Keratinocyte (primary cell): ENCODE measurements around the gene ANAPC2. TPM values are rescaled to one million over a fixed set of nuclear protein-coding genes. Genes with fewer than 3 reads are reported as not detected.

Source experiments
- DNase-seq: peaks from one replicate; pipeline ENCODE4 v3.0.0-alpha.2; 2011; ENCODE audit warnings: low read depth, missing footprints, low spot score
- FAIRE-seq: peaks from 2 replicates; lab custom pipeline; 2011; peaks lifted over from hg19 to GRCh38; lab: Jason Lieb, UNC
- H2AFZ ChIP-seq: 2 replicates; pipeline ENCODE4 v1.6.0; 2012; ENCODE audit warnings: low read length, control low read depth, inconsistent platforms; ENCODE audit not compliant: control insufficient read depth
- H3K27ac ChIP-seq: 2 replicates; pipeline ENCODE4 v1.5.1; 2011; ENCODE audit warnings: low read length; ENCODE audit not compliant: control insufficient read depth, insufficient read depth
- H3K27me3 ChIP-seq: 3 replicates; pipeline ENCODE4 v1.6.0; 2011; ENCODE audit warnings: low read length; ENCODE audit not compliant: control insufficient read depth, insufficient read depth; ENCODE audit errors: extremely low read depth
- H3K36me3 ChIP-seq, 2 experiments: 2 replicates in 1 of 2; 3 replicates in 1 of 2; pipeline ENCODE4 v1.5.1; 2011; ENCODE audit warnings: low read length in 2 of 2, mild to moderate bottlenecking in 1 of 2; ENCODE audit not compliant: control insufficient read depth in 2 of 2, insufficient read depth in 2 of 2; ENCODE audit errors: extremely low read depth in 1 of 2
- H3K4me1 ChIP-seq: 3 replicates; pipeline ENCODE4 v1.5.1; 2011; ENCODE audit warnings: low read length; ENCODE audit not compliant: control insufficient read depth, insufficient read depth; ENCODE audit errors: extremely low read depth
- H3K4me2 ChIP-seq: 3 replicates; pipeline ENCODE4 v1.6.0; 2011; ENCODE audit warnings: low read depth, low read length; ENCODE audit not compliant: control insufficient read depth, insufficient read depth; ENCODE audit errors: extremely low read depth
- H3K4me3 ChIP-seq, 3 experiments: fragments of 200-600 bp in 1 of 3; sonication (generic) in 1 of 3; 2 replicates in 2 of 3; 3 replicates in 1 of 3; pipeline ENCODE4 v1.5.1; 2011 to 2016; ENCODE audit warnings: low read length in 3 of 3, mild to moderate bottlenecking in 3 of 3, control low read depth in 2 of 3, inconsistent platforms in 1 of 3, low read depth in 1 of 3, mixed read lengths in 1 of 3, mixed run types in 1 of 3, moderate library complexity in 1 of 3; ENCODE audit not compliant: control insufficient read depth in 2 of 3, insufficient read depth in 2 of 3; ENCODE audit errors: extremely low read depth in 1 of 3
- H3K79me2 ChIP-seq: 2 replicates; pipeline ENCODE4 v1.6.0; 2012; ENCODE audit warnings: low read length; ENCODE audit not compliant: control insufficient read depth, insufficient read depth
- H3K9ac ChIP-seq: 3 replicates; pipeline ENCODE4 v1.6.0; 2011; ENCODE audit warnings: low read length; ENCODE audit not compliant: control insufficient read depth, insufficient read depth; ENCODE audit errors: extremely low read depth
- H3K9me1 ChIP-seq: 3 replicates; pipeline ENCODE4 v1.6.0; 2011; ENCODE audit warnings: low read length; ENCODE audit not compliant: control insufficient read depth, insufficient read depth; ENCODE audit errors: extremely low read depth
- H3K9me3 ChIP-seq: 2 replicates; pipeline ENCODE4 v1.5.1; 2012; ENCODE audit warnings: low read depth, low read length; ENCODE audit not compliant: control insufficient read depth
- H4K20me1 ChIP-seq: 3 replicates; pipeline ENCODE4 v1.6.0; 2011; ENCODE audit warnings: low read length; ENCODE audit not compliant: control insufficient read depth, insufficient read depth; ENCODE audit errors: extremely low read depth
- EZH2 ChIP-seq: IDR thresholded peaks from one replicate; pipeline ENCODE4 v1.6.1; 2012; ENCODE audit warnings: inconsistent platforms, mild to moderate bottlenecking, low read length, moderate library complexity
- dilution Hi-C: fragments of 300-500 bp; cut with MboI; formaldehyde crosslinking; loops from one replicate; pipeline ENCODE4 v1.7.0; 2020; ENCODE audit warnings: low sequenced_read_pairs; ENCODE audit not compliant: extremely low pct_ligation_motif_present
- polyA plus RNA-seq, 5 experiments: library from polyadenylated mRNA; depleted of rRNA in 3 of 5; stranded (reverse) in 3 of 5; stranded (forward) in 1 of 5; unstranded in 1 of 5; fragments of >200 nt; gene quantifications; 1 replicate in 1 of 5; 2 replicates in 3 of 5; 3 replicates in 1 of 5; pipeline versions ENCODE4 v1.2.1 to v1.2.3, GENCODE V29; 2011 to 2012; ENCODE audit warnings: missing spikeins in 2 of 5, low read depth in 1 of 5, low replicate concordance in 1 of 5
- TF ChIP-seq, protein P1 (sequence below), 3 experiments: IDR thresholded peaks in 1 of 3; conservative IDR thresholded peaks in 1 of 3; optimal IDR thresholded peaks in 1 of 3; 2 replicates in 2 of 3; 3 replicates in 1 of 3; pipeline versions ENCODE3 to v1.5.1; 2011; ENCODE audit warnings: low read length in 3 of 3, mild to moderate bottlenecking in 3 of 3, moderate library complexity in 2 of 3, control low read depth in 1 of 3, inconsistent platforms in 1 of 3; ENCODE audit not compliant: insufficient read depth in 2 of 3; ENCODE audit errors: extremely low read depth in 1 of 3

The ANAPC2 gene
- polyA plus RNA-seq, 1 donor (not counting 4 experiments of a cell fraction or from before 2014, with no cell fraction given), result 11.9 TPM

DNA sequence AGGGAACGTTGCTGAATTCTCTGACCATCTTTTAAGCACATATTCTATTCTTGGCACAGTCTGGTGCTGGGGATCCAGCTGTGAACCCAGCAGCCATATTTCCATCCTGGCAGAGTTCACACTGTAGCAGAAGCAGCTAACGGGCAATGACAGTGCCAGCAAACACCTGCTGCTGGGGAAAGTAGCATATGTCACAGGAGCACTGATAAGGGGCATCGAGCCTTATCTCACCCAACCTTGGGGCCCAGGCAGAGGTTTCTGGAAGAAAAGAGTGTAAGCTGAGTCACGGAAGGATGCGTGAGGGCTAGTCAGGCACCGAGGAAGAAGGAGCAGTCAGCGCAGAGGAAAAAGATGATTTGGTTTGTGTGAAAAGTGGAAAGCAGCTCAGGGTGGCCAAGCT lies 18.2 kb upstream of the ANAPC2 start:
- no peak overlapping the region for H2AFZ ChIP-seq
- H3K79me2 ChIP-seq, result peaks cover 51% of the 10 kb centered on the region
- no peaks in the 10 kb centered on the region for H3K9me1 ChIP-seq
- peaks cover 5 to 11% of the 10 kb centered on the region in 2 experiments for H3K36me3 ChIP-seq
- dilution Hi-C loops, result no loop called here
- H4K20me1 ChIP-seq, result no peaks in the 10 kb centered on the region
- peaks cover 24% of the 10 kb centered on the region for H3K4me1 ChIP-seq
- FAIRE-seq (no peak), DNase-seq (no peak)
- no peaks in the 10 kb centered on the region for H3K27me3 ChIP-seq
- peak overlapping the region; percentile 93 for H3K9ac ChIP-seq
- H3K4me2 ChIP-seq, result peak overlapping the region; percentile 100
- no peaks in the 10 kb centered on the region for H3K9me3 ChIP-seq
- peak overlapping the region; percentile 93 to 97 (median 96) for H3K4me3 ChIP-seq
- no peak for TF ChIP-seq EZH2
- TF ChIP-seq, protein P1, sequence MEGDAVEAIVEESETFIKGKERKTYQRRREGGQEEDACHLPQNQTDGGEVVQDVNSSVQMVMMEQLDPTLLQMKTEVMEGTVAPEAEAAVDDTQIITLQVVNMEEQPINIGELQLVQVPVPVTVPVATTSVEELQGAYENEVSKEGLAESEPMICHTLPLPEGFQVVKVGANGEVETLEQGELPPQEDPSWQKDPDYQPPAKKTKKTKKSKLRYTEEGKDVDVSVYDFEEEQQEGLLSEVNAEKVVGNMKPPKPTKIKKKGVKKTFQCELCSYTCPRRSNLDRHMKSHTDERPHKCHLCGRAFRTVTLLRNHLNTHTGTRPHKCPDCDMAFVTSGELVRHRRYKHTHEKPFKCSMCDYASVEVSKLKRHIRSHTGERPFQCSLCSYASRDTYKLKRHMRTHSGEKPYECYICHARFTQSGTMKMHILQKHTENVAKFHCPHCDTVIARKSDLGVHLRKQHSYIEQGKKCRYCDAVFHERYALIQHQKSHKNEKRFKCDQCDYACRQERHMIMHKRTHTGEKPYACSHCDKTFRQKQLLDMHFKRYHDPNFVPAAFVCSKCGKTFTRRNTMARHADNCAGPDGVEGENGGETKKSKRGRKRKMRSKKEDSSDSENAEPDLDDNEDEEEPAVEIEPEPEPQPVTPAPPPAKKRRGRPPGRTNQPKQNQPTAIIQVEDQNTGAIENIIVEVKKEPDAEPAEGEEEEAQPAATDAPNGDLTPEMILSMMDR (optimal IDR thresholded peaks at IDR 0.05 in 1 of 3, IDR thresholded peaks at IDR 0.05 in 1 of 3, conservative IDR thresholded peaks at IDR 0.05 in 1 of 3; ENCODE audit: extremely low read depth in 1 of 3, insufficient read depth in 2 of 3, low read length in 3 of 3), result no peak
- peak overlapping the region; percentile 83 for H3K27ac ChIP-seq

DNA sequence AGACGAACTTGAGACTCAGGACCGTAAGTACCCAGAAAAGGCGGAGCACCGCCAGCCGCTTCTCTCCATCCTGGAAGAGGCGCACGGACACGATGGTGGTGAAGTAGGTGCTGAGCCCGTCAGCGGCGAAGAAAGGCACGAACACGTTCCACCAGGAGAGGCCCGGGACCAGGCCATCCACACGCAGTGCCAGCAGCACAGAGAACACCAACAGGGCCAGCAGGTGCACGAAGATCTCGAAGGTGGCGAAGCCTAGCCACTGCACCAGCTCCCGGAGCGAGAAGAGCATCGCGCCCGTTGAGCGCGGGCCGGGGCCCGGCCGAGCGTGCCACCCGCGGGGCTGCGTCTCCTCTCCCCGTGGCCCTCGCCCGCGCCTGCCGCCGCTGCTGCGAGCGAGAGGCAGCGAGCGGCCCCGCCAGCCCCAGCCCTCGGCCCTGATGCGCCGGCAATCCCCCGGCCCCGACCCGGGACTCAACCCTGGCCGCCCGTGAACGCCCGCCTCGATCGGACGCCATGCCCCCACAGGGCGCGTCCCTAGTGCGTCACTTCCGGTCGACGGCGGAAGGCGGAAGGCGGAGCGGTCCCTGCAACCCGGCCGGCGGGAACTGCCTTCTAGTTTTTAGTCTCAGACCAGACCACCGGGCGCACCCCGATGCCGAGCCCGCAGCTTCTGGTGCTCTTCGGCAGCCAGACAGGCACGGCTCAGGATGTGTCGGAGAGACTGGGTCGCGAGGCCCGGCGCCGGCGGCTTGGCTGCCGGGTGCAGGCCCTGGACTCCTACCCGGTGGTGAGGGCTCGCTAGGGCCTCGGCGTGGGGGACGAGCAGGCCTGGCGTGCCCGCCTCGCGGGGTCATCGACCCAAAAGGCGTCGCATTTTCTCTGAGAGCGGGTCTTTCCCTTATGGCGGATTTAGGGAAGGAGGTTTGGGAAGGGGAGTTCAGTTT lies 17.0 kb upstream of the ANAPC2 start, which contains the start of the genes NDOR1 and TMEM203:
Gene NDOR1 (plus strand): TSS at position 575 of the 944 bp plus-strand sequence. CDS start 78 bp downstream, at position 653.
Gene TMEM203 (minus strand): TSS at position 523 of the 944 bp plus-strand sequence. CDS start 234 bp downstream, at position 289.
- H3K79me2 ChIP-seq, result peaks cover 53% of the 10 kb centered on the region
- no peaks in the 10 kb centered on the region for H4K20me1 ChIP-seq
- H3K9ac ChIP-seq, result peak within 1 kb of the TSS; percentile 93
- peak within 1 kb of the TSS; percentile 78 for H2AFZ ChIP-seq
- FAIRE-seq (no peak), DNase-seq (no peak)
- no peaks in the 10 kb centered on the region for H3K9me1 ChIP-seq
- dilution Hi-C loops, result no loop called here
- H3K4me2 ChIP-seq, result peak within 1 kb of the TSS; percentile 100
- TF ChIP-seq, protein P1 (optimal IDR thresholded peaks at IDR 0.05 in 1 of 3, IDR thresholded peaks at IDR 0.05 in 1 of 3, conservative IDR thresholded peaks at IDR 0.05 in 1 of 3; ENCODE audit: extremely low read depth in 1 of 3, insufficient read depth in 2 of 3, low read length in 3 of 3), result no peak
- no peak for TF ChIP-seq EZH2
- peaks cover 30% of the 10 kb centered on the region for H3K4me1 ChIP-seq
- H3K27ac ChIP-seq, result peak within 1 kb of the TSS; percentile 83
- no peaks in the 10 kb centered on the region for H3K9me3 ChIP-seq
- H3K4me3 ChIP-seq, result peak within 1 kb of the TSS; percentile 93 to 97 (median 96)
- H3K36me3 ChIP-seq, result peaks cover 5 to 10% of the 10 kb centered on the region in 2 experiments
- no peaks in the 10 kb centered on the region for H3K27me3 ChIP-seq
